Cardiac fibroblast (primary cell): Measurements from ENCODE around the gene DAZAP1.
A peak's percentile ranks its signal among the peaks of the same experiment; 100 is the strongest.

Experiments used
- DNase-seq, 2 donors: peaks; one replicate each; pipeline versions ENCODE4 v3.0.0 to v3.0.0-alpha.2; 2010; ENCODE audit warnings: low read depth in 2 of 2
- H3K4me3 ChIP-seq, 2 donors: replicated peaks in 1 of 2; 1 replicate in 1 of 2; 2 replicates in 1 of 2; pipeline ENCODE4 v1.5.1; 2011; ENCODE audit warnings: low read depth in 2 of 2, low read length in 2 of 2, mild to moderate bottlenecking in 2 of 2, moderate library complexity in 1 of 2
- CTCF ChIP-seq: IDR thresholded peaks from one replicate; pipeline ENCODE4 v1.5.1; 2011; ENCODE audit warnings: low read depth, mild to moderate bottlenecking, low read length, inconsistent platforms

Gene DAZAP1

GRCh38 chr19:1400281-1401137, 6.9 kb upstream of the DAZAP1 start:
- no peak for TF ChIP-seq CTCF
- peak overlapping the region; percentile 58 to 61 for H3K4me3 ChIP-seq
- peak; percentile 23 to 33 for DNase-seq

GRCh38 chr19:1401138-1401888, 6.1 kb upstream of the DAZAP1 start, which contains the start of gene GAMT:
Gene GAMT (minus strand): TSS chr19:1401542. CDS start chr19:1401476, 66 bp downstream.
- DNase-seq, result peak in 1 of 2 donors; percentile 41
- no peak for TF ChIP-seq CTCF
- peak within 1 kb of the TSS; percentile 58 to 61 for H3K4me3 ChIP-seq

- no peak for TF ChIP-seq CTCF
- peak overlapping the region; percentile 32 to 61 for H3K4me3 ChIP-seq
These were observed 5.5 kb upstream of the DAZAP1 start for GRCh38 chr19:1401889-1402217.

GRCh38 chr19:1402411-1403070, 4.8 kb upstream of the DAZAP1 start:
- no peak for DNase-seq
- H3K4me3 ChIP-seq, result no peak overlapping the region
- no peak for TF ChIP-seq CTCF

More at GRCh38 chr19:1401889-1402217, 5.5 kb upstream of the DAZAP1 start:
- DNase-seq, result no peak

GRCh38 chr19:1406774-1407527, 435 bp upstream of the DAZAP1 start:
- TF ChIP-seq CTCF, result no peak
- peak; percentile 99 for DNase-seq
- H3K4me3 ChIP-seq, result peak overlapping the region; percentile 47 to 55
